GM18858 (cell line): ENCODE measurements around the gene SHANK1.
"Not testable (repeated sequence)": the region's sequence is repeated elsewhere in the genome, so short reads cannot be mapped to it uniquely, and the experiment has no call there.

ENCODE experiments used
- ATAC-seq: cut with Tn5 transposase; IDR thresholded peaks from one replicate; pipeline ENCODE4 v1.9.1; 2021; ENCODE audit not compliant: unreplicated experiment

The SHANK1 gene

GRCh38 chr19:50719566-50719965 lies at the start of gene SHANK1:
Gene SHANK1 (minus strand): TSS chr19:50719802. CDS start chr19:50716919, 2,883 bp downstream.
- no peak for ATAC-seq

DNA sequence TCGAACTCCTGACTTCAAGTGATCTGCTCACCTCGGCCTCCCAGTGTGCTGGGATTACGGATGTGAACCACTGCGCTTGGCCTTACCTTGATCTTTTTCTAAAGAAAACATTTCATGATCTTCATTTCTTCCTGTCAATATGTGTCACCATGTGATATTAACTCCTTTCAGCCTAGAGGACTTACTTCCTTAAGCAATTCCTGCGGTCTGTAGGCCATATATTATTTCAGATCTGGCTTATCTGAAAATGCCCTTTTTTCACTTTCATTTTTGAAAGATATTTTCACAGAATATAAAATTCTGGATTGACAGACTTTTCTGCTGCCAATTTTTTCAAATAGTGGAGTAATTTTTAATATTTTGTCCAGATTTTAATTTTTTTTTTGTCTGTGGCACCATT lies 48.7 kb upstream of the SHANK1 start:
- no peak for ATAC-seq

DNA sequence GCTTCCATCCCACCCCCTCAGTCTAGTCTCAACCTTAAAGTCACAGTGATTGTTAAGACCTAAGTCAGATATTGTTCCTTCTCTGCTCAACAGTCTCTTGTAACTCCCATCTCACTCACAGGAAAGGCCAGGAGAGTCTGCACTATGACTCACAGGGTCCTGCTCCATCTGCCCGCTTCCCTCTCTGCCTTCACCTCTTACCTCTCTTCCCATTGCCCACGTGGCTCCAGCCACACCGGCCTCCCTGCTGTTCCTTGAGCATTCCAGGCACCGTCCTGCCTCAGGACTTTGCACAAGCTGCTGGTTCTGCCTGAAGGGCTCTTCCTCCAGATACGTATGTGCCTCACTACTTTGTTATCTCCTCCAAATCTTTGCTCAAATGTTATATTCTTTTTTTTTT lies 47.7 kb upstream of the SHANK1 start:
- ATAC-seq, result not testable (repeated sequence)

GRCh38 chr19:50766746-50767145 lies 47.1 kb upstream of the SHANK1 start:
- not testable (repeated sequence) for ATAC-seq

- ATAC-seq, result no peak
Measured at GRCh38 chr19:50764409-50764808, 44.8 kb upstream of the SHANK1 start.

- ATAC-seq, result not testable (repeated sequence)
Measured at GRCh38 chr19:50763521-50763920, 43.9 kb upstream of the SHANK1 start.

GRCh38 chr19:50761501-50761900 lies 41.9 kb upstream of the SHANK1 start:
- not testable (repeated sequence) for ATAC-seq

DNA sequence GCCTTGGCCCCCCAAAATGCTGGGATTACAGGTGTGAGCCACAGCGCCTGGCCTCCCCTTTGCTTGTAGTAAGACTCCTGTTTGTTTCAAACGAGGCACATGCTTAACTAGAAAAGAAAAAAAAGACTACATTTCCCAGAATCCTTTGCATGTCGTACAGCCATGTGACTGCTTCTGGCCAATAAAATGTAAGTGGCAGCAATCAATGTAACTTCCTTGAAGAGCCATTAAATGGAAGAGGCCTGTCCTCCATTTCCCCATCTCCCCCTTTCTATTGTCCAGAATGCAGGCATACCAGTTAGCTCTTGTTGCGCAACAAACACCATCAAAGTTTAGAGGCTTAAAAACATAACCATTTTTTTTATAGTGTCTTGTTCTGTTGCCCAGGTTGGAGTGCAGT lies 40.3 kb upstream of the SHANK1 start:
- no peak for ATAC-seq

- ATAC-seq, result not testable (repeated sequence)
Measured at GRCh38 chr19:50759076-50759475, 39.5 kb upstream of the SHANK1 start.

GRCh38 chr19:50757624-50758023 lies 38.0 kb upstream of the SHANK1 start:
- ATAC-seq, result not testable (repeated sequence)

- not testable (repeated sequence) for ATAC-seq
Measured at GRCh38 chr19:50756244-50756643, 36.6 kb upstream of the SHANK1 start.

DNA sequence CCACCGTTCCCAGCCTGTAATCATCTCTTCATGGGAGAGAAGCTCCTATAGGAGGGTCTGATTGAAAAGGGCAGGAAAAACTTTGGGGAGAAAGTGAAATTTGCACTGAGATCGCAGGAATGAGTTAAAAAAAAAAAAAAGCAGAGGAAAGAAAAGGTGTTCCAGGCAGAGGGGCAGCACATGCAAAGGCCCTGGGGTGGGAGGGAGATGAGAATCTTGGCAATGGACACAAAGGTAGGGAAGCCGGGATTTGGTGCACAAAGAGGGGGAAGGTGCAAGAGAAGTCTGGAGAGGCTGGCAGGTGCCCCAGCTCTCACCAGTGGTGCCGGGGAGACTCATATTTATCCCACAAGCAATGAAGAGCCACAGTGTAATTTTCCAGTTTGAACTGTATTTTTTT lies 34.3 kb upstream of the SHANK1 start:
- ATAC-seq, result no peak

DNA sequence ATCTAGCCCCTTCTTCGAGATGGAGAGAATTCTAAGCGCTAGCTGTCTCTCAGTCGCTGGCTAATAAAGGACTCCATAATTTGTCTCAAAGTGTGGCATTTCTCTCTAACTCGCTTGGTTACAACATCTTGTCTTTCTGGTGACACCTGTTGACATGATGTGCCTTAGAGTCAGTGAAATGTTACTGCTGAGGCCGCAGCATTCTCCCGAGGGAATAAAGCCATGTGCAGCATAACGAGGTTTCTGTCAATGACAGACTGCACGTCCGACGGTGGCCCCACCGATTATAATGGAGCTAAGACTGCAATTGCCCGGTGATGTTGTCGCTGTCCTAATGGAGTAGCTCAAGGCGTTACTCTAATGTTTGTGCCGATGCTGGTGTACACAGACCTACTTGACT lies 30.4 kb upstream of the SHANK1 start:
- ATAC-seq, result no peak

DNA sequence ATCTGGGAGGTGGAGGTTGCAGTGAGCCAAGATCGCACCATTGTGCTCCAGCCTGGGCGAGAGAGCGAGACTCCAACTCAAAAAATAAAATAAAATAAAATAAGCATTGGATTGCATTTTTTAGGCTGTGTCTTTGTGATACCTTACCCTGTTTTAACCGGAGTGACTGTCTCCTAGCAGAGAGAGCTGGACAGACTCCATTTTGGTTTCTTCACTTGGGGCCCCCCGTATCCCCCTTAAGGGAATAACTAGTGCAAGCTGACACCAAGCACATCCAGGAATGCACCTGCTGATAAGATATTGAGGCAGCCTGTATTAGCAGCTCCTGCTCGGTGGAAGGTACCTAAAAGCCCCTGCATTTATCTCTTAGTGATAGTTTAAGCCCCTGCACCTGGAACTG lies 29.9 kb upstream of the SHANK1 start:
- ATAC-seq, result no peak

- ATAC-seq, result not testable (repeated sequence)
Measured at GRCh38 chr19:50747141-50747540, 27.5 kb upstream of the SHANK1 start.

DNA sequence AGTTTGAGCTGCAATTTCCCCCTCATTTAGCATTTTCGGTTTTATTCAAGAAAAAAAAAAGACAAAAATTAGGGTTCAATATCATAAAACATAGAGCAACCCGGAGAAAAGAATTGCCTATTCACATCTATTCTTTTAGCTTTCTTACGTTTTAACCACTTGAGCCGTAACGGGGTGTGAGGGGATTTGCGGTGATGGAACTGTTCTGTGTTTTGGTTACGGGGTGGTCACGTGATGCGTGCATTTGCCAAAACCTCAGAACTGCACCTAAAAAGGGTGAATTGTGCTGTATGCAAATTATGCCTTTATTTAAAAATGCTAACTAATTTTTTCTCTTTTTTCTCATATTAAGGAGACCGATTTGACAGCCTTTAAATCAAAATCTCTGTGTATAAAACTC lies 25.6 kb upstream of the SHANK1 start:
- ATAC-seq, result no peak

- no peak for ATAC-seq
Measured at GRCh38 chr19:50743537-50743936, 23.9 kb upstream of the SHANK1 start.

GRCh38 chr19:50741179-50741933 lies 21.8 kb upstream of the SHANK1 start:
- ATAC-seq, result no peak

DNA sequence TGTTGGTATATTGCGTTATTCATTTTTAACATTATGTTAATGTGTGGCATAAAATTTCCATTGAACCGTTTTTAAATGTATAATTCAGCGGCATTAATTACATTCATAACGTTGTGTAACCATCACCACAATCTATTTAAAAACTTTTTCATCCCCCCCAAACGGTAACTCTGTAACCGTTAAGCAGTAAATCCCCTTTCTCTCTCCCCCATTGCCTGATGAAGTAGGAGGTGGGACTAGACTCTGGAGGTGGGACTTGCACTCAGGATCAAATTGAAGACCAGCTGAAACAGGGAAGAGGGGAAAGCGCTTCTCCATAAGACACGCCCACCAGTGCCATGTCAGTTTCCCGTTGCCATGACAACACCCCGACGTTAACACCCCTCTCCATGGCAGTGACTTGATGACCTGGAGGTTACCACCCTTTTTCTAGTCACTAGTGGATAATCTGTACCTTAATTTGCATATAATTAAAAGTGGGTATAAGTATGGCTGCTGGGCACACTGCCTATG lies 20.4 kb upstream of the SHANK1 start:
- ATAC-seq, result no peak

DNA sequence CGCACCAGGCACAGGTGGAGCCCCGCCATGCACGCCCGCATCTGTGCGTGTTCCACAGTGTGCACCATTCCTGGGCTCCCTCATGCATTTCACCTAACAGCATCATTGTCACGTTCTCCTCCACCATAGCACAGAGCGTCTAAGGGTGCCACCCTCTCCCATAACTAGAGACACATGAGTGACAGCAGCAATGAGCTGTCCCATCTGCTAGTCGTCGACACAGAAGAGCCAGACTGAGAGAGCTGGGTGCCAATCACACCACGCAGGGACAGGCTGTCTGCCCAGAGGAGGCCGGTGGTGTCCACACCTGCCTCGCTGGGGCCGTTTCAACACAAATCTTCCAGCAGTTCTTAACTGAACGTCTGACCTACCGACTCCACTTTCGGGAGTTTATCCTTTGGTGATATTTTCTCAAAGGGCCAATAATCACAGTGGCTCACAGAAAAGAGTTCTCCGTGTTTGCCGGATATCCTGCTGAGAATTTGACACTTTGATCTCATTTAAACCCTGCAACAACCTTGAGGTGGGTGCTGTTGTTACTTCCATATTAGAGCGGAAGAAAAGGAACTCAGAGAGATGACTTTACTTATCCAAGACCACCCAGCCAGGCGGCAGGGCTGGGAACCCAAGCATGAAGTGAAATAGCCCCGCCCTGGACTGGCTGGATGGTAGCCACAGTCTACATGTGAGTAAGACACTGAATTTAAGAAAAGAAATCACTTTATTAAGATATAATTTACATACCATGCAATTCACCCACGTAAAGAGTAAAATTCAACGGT lies 19.7 kb upstream of the SHANK1 start:
- ATAC-seq, result no peak

GRCh38 chr19:50736338-50736737 lies 16.7 kb upstream of the SHANK1 start:
- no peak for ATAC-seq

DNA sequence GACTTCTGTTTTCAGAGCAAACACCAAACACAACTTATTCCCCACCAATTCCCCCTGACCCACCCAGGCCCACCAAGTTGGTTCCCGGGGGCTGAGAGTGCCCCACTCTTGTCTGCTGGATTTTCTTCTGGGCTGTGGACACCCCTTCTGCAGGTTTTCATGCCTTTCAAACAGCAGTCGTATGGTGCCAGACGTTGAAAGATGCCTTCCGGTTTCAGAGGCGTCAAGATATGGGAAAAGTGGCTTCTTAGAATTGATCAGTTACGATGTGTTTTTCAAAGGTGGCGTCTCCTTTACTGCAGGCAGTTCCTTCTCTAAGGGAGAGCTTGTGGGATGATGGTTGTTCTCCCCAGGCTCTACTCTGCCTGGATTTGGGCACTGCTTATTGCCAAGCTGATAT lies 16.3 kb upstream of the SHANK1 start:
- ATAC-seq, result no peak
